Eye (tissue), 1 donor: ENCODE measurements around the gene RSBN1L.

ENCODE experiments used
- DNase-seq: peaks from one replicate; pipeline ENCODE4 v3.0.0-alpha.2; 2015

The RSBN1L gene

DNA sequence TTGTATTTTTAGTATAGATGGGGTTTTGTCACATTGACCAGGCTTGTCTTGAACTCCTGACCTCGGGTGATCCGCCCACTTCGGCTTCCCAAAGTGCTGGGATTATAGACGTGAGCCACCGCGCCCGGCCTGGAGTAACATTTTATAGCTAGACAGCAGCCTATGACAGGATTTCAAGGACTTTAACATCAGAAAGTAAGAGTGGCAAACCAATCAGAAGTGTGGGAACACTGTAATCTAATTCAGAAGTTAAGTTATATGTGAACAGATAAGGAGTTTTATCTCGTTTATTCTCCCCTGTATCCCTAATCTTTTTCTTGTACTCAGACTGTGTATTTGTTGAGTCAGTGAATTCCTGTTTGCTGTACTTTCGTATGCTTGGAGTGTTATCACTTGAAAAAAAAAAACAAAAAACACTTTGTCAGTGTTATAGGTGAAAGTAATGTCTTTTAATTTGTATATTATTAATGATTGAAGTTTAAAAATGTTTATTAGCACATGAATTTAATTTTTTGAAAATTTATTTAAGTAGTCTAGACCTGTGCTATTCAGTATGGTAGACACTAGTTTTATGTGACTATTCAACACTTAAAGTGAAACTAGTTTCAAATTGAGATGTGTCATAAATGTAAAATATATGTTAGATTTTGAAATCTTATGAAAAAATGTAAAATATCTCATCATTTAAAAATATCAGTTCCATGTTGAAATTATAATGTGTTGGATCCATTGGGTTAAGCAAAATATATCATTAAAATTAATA, 38.6 kb downstream of the RSBN1L start:
- no peak for DNase-seq

DNA sequence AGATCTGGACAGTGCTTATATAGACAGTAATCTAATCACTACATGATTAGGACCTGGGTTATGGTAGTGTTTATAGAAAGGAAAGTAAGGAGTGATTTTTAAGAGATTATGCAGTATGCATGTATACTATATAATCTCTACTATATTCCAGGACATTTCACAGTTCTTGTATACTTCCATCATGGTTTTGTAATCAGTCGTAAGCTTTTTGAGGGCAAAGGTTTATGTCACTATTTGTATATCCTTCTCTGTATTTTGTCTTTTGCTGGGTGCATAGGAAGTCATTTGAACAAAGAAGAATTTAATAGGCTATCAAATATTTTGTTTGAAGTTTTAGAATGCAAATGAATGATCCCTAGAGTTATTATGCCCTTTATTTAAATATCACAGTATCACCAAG, 39.2 kb downstream of the RSBN1L start:
- DNase-seq: no peak

DNA sequence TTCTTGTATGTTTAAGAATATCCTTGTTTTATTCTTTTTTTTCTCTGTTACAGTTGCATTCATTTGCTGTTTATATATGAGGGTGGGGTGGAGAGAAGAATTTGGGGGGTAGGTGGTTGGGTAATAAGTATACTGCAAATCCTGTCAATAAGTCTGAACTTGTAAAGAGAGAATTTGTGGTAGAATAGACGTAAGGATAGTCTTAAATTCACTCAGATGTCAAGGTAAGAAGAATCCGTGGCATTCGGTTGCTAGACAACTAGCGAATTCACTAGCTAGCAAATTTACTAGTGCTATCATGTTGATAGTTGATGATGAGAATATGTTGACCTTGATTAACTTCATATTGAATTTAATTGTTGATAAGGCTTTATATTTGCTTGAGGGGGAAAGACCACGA, 40.7 kb downstream of the RSBN1L start:
- no peak for DNase-seq

DNA sequence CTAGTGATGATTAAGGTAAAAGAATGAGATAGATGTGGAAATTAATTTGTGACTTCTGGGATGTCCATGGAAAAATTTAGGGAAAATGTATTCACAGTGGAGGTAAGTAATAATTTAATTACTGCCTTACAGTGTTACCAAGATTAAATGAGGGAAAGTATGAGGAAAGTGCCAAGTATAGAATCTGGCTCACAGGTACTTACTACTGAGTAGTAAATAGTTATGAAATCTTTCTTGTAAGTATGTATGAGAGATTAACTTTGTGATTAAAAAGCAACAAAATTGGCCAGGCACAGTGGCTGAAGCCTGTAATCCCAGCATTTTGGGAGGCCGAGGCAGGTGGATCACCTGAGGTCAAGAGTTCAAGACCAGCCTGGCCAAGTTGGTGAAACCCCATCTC, 42.1 kb downstream of the RSBN1L start:
- DNase-seq: no peak

DNA sequence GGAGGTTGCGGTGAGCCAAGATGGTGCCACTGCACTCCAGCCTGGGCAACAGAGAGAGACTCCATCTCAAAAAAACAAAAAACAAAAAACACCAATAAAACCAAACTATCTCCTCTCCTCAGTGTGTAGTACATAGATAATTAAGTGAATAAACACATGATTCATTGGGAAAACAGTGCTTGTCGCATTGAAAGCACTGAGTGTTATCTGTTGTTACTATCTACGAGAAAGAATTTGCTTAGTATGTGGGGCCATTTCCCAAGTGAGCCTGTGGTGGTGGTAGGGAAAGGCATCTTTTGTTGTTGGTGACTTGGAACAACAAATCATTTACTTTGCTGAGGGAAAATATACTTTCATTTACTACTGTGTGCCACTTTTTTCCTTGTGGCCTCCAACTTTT, 42.6 kb downstream of the RSBN1L start:
- DNase-seq: no peak

DNA sequence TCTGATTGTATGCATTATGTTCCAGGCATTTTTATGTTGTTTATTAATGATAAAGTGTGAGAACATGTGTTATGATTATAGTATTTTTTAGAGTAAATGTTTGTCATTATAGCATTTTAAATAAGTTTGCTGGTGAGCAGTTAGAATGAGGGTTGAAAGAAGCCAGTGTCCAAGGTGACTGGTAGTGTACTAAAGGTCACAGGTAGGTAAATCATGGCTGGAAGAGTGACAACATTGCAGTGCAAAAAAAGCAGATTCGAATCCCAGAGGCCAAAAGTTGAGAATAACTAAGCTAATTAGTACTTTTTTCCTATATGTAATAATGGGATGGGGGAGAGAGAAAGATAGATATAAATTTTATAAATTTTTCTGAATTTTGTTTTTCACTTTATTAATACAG, 44.0 kb downstream of the RSBN1L start:
- DNase-seq: no peak

DNA sequence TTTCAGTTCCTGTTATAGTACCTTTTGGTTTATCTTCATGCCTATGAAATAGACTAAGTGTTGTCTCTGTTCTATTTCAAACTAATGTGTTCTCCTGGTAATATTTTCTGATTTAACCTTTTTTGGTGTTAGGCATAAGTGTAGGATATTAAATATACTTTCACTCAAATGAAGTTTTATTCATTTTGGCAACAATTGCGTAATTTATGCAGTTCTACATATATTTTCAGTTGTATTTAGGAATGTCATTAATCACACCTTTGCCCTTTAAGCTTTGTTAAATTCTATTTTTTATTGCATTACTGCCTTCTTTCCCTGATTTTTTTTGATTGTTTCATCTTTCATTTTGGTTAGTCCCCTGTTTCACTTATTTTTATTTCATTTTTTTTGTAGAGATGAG, 47.3 kb downstream of the RSBN1L start:
- DNase-seq: no peak

DNA sequence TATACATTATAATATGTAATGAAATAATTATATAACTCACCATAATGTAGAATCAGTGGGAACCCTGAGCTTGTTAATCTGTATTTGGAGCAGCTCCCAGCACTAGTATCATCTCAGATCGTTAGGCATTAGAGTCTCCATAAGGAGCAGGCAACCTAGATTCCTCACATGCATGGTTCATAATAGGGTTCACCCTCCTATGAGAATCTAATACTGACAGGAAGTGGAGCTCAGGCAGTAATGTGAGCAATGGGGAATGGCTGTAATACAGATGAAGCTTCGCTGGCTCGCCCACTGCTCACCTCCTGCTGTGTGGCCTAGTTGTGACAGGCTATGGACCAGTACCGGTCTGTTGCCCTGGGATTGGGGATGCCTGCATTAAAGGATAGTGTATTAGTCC, 49.5 kb downstream of the RSBN1L start:
- no peak for DNase-seq

DNA sequence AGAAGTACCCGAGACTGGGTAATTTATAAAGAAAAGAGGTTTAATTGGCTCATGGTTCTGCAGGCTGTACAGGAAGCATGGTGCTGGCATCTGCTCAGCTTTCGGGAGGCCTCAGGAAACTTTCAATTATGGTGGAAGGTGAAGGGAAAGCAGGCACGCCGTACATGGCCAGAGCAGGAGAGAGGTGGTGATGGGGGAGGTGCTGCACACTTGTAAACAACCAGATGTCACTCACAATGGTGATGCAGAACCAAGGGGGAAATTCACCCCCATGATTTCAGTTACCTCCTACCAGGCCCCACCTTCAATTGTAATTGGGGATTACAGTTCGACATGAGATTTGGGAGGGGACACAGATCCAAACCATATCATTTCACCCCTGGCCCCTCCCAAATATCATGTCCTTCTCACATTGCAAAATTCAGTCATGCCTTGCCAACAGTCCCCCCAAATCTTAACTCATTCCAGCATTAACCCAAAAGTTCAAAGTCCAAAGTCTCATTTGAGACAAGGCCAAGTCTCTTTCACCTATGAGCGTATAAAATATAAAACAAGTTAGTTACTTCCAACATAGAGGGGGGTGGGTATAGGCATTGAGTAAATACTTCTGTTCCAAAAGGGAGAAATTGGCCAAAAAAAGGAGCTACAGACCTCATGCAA, 50.0 kb downstream of the RSBN1L start:
- DNase-seq: no peak

DNA sequence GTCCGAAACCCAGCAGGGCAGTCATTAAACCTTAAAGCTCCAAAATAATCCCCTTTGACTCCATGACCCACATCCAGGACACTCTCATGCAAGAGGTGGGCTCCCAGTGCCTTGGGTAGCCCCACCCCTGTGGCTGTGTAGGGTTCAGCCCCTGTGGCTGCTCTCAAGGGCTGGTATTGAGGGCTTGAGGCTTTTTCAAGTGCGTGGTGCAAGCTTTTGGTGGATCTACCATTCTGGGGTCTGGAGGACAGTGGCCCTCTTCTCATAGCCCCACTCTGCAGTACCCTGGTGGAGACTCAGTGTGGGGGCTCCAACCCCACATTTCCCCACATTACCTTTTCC, 50.5 kb downstream of the RSBN1L start:
- no peak for DNase-seq

DNA sequence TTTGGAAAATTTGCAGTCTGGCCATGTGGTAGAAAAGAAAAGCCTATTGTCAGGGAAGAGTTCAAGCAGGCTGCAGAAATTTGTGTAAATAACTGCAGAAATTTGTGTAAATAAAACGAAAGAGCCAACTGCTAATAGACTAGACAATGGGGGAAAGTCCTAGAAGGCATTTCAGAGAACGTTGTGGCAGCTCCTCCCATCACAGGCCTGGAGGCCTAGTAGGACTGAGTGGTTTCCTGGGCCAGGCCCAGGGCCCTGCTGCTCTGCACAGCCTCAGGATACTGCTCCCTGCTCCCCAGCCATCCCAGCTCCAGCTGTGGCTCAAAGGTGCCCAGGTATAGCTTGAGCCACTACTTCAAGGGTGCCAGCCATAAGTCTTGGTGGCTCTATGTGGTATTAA, 50.9 kb downstream of the RSBN1L start:
- DNase-seq: no peak

DNA sequence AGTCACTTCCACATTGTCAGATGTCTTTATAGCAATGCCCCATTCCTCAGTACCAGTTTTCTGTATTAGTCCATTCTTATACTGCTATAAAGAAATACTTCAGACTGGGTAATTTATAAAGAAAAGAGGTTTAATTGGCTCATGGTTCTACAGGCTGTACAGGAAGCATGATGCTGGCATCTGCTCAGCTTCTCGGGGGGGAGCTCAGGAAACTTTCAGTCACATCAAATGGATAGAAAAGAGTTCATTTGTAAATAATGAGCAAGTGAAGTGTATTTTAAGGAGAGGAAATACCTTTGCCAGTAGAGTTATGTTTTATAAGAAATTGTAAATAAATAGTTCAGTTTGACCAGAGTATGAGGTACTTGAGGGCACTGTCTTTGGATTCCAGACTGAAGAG, 51.5 kb downstream of the RSBN1L start:
- no peak for DNase-seq

DNA sequence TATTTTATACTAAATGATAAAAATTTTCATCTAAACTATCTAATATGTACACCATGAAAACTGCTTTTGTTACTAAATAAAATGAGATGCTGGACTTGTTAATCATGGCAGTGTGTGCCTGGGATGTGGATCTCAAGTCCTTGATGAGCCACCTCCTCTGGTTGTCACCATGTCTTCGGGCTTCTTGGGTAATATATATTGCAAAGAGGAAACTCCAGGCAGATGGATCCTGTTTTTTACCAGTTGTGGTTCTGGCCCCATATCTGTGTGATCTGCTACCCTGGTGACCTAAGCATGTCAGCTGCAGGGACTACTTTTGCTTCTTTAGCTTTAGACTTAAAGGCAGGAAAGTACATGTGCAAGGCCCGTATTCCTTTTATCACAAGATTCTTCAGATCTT, 55.8 kb downstream of the RSBN1L start:
- DNase-seq: no peak

DNA sequence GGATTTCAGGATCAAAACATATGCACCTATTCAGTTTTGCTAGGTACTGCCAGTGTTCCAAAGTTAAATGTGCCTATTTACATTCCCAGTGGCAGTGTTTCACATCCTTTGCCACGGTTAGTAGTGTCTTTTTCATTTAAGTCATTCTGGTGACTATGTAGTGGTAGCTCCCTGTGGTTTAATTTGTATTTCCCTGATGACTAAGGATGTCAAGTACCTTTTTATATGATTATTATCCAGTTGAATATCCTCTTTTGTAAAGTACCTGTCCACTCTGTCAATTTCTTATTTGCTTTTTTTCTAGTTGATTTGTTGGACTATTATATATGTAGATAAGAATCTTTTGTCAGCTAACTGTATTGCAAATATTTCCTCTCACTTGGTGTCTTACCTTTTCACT, 56.9 kb downstream of the RSBN1L start:
- no peak for DNase-seq

DNA sequence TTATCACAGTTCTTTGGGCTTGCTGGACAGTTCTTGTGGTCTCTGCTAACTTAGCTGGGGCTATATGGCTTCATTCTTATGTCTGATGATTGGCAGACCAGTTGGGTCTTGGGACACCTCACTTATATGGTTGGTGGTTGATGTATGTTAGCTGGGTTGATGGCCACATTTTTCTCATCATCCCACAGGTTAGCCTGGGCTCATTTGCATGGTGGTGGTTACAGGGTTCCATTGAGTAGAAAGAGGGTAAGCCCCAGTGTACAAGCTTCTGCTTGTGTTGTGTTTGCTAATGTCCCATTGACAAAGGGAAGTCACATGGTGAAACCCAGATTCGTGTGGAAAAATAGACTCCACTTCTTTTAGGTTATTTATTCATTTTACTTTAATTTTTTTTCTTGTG, 61.3 kb downstream of the RSBN1L start:
- DNase-seq: no peak

DNA sequence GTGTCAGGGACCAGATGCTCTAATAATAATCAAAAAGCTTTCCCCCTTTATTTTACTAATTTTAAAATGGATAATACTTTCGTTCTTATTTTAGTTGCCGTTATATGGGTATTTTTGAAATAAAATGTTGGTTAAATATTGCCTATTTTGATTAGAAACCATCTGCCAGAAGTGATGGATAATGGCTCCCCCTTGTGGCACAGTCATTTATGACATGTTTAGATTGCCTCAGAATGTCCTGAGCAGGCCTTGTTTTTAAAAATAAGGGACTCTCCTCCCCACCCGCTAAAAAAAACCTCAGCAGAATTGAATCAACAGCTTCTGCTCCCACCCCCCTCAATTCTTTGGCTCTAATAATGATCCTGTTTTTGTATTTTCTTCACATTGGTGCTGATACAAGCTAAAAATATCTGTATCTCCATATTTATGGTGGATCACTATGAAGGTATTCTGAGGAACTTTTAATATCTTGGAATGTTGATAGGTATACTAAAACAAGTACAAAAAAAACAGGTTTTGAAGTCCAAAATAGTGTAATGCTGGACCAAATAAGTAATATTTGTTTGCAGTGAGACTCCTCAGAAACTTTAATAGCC, 63.1 kb downstream of the RSBN1L start:
- peak; percentile 93 for DNase-seq

DNA sequence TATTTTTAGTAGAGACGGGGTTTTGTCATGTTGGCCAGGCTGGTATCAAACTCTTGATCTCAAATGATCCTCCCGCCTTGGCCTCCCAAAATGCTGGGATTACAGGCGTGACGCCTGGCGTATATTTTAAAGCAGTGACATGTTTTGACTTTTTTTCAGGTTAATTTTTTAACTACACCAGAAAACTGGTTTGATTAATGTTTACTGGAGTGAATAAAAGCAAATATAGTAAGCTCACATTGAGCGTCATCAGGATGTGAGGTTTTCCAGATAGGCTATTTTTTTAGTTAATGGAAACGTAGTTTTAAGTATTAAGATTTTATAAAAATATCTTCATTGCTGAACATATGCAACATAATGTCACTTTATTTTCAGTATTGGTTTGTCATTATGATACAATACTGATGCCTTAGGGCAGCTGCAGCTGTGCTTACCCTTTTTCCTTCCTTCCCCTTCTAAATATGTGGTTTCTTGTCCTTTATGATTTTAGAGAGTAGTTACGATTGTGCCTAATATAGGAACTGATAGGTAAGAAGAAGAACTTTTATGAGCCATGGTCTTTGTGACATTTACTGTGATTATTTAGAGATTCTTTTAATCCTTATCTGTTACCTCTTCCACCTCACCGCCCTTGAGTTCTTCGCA, 64.7 kb downstream of the RSBN1L start:
- no peak for DNase-seq

DNA sequence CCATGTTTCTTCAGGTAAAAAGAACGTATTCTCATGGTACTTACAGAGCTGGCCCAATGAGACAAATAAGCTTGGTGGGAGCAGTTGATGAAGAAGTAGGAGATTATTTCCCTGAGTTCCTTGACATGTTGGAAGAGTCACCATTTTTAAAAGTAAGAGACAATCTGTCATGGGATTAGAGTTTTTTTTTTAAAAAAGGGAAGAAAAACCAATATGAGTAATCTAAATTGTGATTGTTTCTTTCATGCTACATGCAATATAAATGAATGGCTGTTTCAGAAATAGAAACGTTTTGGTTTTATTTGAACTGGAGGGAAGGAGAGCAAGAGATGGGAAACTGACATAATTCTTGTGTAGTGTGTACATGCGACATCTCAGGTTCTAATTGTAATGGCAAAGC, 69.2 kb downstream of the RSBN1L start:
- no peak for DNase-seq

DNA sequence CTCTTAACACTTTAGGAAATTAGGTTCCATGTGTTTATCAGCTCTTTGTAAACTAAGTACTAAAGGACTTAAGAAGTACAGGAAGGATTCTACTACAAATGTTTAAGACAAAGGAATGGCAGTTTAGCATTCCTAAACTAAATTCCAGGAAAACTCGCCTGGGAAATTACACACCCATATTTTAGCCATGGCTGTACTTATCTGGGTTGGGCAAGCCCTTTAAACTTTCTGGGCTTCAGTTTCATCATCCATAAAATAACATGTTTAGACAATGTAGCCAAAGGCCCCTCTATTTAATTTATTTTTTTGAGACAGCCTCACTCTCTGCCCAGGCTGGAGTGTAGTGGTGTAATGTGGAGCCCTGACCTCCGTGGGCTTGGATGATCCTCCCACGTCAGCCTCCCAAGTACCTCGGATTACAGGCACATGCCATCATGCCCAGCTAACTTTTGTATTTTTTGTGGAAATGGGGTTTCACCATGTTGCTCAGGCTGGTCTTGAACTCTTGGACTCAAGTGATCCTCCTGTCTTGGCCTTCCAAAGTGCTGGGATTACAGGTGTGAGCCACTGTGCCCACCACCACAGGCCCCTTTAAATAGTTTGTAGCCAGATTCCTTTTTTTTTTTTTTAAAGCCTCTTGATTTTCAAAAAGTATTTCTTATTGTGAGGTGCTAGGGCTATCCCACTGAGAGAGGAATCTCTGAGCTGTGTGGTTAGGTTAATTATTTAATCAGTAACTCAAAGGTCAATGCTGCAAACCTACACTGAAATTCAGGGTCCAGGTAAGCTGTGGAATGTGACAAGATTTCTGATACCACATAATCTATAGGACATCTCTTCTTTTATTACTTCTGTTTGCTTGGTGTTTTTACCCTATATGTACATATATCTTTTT, 69.9 kb downstream of the RSBN1L start:
- DNase-seq: no peak

DNA sequence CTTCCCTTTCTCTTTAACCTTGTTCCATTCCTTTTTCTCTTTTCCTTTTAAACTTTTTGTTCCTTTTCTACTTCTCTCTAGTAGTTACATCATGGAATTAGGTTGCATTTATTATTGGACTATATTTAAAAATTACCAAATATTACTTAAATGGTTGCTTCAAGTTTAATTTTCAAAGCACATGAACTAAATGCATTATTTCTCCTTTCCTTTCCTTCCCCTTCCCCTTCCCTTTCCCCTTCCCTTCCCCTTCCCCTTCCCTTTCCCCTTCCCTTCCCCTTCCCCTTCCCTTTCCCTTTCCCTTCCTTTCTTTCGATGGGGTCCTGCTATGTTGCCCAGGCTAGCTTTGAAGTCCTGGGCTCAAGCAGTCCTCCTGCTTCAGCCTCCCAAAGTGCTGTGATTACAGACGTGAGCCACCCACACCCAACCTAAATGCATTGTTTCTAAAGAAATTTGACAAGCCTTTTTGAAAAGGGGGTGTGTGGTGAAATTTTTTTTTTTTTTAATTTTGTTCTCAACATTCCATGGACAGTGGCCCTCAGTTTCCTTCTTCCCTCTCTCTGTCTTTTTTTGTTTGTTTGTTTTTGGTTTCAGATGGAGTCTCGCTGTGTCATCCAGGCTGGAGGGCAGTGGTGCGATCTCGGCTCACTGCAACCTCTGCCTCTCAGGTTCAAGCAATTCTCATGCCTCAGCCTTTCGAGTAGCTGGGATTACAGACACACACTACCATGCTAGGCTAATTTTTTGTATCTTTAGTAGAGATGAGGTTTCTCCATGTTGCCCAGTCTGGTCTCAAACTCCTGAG, 70.7 kb downstream of the RSBN1L start:
- DNase-seq: no peak

DNA sequence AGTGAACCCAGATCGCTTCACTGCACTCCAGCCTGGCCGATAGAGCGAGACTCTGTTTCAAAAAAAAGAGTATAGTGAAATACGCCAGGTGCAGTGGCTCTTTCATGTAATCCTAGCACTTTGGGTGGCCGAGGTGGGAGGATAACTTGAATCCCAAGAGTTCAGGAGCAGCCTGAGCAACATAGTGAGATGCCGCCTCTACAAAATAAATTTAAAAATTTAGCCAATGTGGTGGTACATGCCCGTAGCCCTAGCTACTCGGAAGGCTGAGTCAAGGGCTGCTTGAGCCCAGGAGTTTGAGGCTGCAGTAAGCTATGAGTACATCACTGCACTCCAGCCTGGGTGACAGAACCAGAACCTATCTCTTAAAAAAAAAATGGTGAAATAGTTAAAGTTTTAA, 74.1 kb downstream of the RSBN1L start:
- no peak for DNase-seq

DNA sequence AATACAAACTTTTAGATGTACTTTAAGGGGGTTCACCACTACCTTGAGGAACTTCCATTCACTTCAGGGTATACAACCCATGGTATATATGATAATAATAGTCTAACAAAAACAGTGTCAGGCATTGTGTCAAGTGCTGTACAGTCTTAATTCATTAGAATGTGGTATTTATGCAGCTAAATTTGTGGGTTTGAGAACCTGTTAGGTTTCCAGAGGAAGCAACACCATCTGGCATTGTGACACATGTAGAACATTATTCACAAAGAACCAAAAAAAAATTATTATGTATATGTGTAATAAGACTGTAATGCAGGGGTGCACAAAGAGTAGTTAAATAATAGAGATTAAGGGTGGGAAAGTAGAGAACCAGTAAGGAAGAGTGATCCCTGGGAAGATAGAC, 75.6 kb downstream of the RSBN1L start:
- DNase-seq: no peak
